ENCODE measurements around the gene TRIL. TPM values are rescaled to one million over a fixed set of nuclear protein-coding genes. Genes with fewer than 3 reads are reported as not detected.

Gene TRIL, protein sequence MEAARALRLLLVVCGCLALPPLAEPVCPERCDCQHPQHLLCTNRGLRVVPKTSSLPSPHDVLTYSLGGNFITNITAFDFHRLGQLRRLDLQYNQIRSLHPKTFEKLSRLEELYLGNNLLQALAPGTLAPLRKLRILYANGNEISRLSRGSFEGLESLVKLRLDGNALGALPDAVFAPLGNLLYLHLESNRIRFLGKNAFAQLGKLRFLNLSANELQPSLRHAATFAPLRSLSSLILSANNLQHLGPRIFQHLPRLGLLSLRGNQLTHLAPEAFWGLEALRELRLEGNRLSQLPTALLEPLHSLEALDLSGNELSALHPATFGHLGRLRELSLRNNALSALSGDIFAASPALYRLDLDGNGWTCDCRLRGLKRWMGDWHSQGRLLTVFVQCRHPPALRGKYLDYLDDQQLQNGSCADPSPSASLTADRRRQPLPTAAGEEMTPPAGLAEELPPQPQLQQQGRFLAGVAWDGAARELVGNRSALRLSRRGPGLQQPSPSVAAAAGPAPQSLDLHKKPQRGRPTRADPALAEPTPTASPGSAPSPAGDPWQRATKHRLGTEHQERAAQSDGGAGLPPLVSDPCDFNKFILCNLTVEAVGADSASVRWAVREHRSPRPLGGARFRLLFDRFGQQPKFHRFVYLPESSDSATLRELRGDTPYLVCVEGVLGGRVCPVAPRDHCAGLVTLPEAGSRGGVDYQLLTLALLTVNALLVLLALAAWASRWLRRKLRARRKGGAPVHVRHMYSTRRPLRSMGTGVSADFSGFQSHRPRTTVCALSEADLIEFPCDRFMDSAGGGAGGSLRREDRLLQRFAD
- 0.97 and 1.8 TPM in 2 replicates for total RNA-seq
- 0.52 and 0.78 TPM in 2 replicates for polyA plus RNA-seq
- polyA plus RNA-seq (2011; cell fraction: cytosol; rRNA removed) = 0.18 and 0.28 TPM in 2 replicates
- polyA plus RNA-seq (2011; cell fraction: nucleus; rRNA removed) = 0.08 and 0.18 TPM in 2 replicates
- 0.21 and 0.35 TPM in 2 replicates for polyA plus RNA-seq (2012)
- 0.47 and 0.90 TPM in 2 replicates for polyA minus RNA-seq
- polyA minus RNA-seq (2011; cell fraction: cytosol; rRNA and poly(A)+ RNA removed) = not detected
- 0.19 and 0.34 TPM in 2 replicates for polyA minus RNA-seq (2011; cell fraction: nucleus; rRNA and poly(A)+ RNA removed)
- percentile 31 among the genes with signal in this experiment for Bru-seq, nascent RNA
- BruChase-seq, experiment 1, labeled RNA remaining after a 6-hour chase = percentile 37 among the genes with signal in this experiment
- percentile 32 among the genes with signal in this experiment for BruChase-seq, experiment 2, labeled RNA remaining after a 2-hour chase
- long read RNA-seq, full-length matches to known transcripts = 5 of 5 reads
- long read RNA-seq, partial matches to known transcripts = 0 of 5 reads
- long read RNA-seq, other reads (novel, unspliced or antisense) = 0 of 5 reads

DNA sequence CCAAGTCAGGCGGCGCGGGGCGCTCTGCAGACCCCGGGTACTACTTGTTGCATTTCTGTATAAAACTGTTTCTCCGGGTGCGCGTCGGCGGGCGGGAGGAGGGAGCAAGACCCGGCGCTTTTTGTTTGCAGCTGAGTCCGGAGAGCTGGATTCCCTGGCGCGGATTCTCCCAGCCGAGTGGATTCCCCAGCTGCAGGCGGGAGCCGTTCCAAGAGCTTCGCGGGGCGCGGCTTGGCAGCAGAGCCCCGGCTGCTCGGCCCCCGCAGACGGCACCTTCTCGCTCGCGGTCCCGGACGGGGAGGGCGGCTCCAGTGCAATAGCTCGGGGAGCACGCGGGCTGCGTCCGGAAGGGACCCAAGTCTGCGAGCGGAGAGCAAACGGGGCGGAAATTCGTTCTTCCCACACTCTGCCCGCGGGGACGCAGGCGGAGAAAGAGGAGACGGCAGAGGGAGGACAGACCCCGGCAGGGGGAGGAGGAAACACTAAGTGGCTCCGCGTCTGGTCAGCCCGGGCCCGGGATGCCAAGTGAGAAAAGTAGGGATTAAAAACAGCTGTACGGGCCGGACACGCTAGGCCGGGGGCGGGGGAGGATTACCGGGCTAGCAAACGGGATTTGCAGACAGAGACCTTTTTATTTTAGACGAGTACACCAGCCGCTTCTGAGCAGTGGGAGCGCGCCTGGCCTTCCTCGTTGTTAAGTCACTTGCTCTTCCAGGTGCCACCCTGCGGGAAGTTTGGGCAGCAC lies at the start of gene TRIL:
TSS of gene TRIL (minus strand) at position 96 of the 745 bp plus-strand sequence. CDS start 284 bp downstream, outside the sequence.
- Histone ChIP-seq H2AFZ (ENCODE audit: low read depth, low read length) (peak within 1 kb of the TSS; percentile 60), H4K20me1 (replicated peaks; ENCODE audit: control insufficient read depth, extremely low read depth, insufficient read depth, low read length) (no peaks in the 10 kb centered on the region), H3K4me2 (ENCODE audit: insufficient read depth, low read length) (peak within 1 kb of the TSS; percentile 26), H3K9ac (replicated peaks; ENCODE audit: extremely low read depth, insufficient read depth, low read length) (no peak within 1 kb of the TSS), H3K9me1 (replicated peaks; ENCODE audit: control insufficient read depth, extremely low read depth, insufficient read depth, low read length) (no peaks in the 10 kb centered on the region), H3K27ac (ENCODE audit: insufficient read depth, low read depth, low read length) (no peak within 1 kb of the TSS), H3K4me1 (ENCODE audit: control insufficient read depth, extremely low read depth, insufficient read depth, low read length) (peaks cover 11% of the 10 kb centered on the region), H3K4me3 (replicated peaks in 1 of 3; ENCODE audit: insufficient read depth in 1 of 3, low read depth in 1 of 3, low read length in 3 of 3) (peak within 1 kb of the TSS in 2 of 3 experiments; percentile 12 to 13), H3K36me3 (ENCODE audit: control insufficient read depth in 2 of 2, extremely low read depth in 1 of 2, insufficient read depth in 2 of 2, low read length in 2 of 2) (no peaks in the 10 kb centered on the region), H3K27me3 (ENCODE audit: control insufficient read depth in 2 of 2, insufficient read depth in 2 of 2, low read length in 2 of 2) (peaks cover 18 to 29% of the 10 kb centered on the region in 2 experiments), H3K9me3 (replicated peaks; ENCODE audit: control insufficient read depth, insufficient read depth, low read length) (no peaks in the 10 kb centered on the region), H3K79me2 (ENCODE audit: control insufficient read depth, insufficient read depth, low read length) (no peaks in the 10 kb centered on the region)
- dilution Hi-C loops (cut with MboI; ENCODE audit: extremely low pct_ligation_motif_present, low sequenced_read_pairs) = no loop called here
- BruUV-seq (replicated peaks) = no TSS peak
- FAIRE-seq (peak; percentile 18), DNase-seq (ENCODE audit: low read depth, low spot score) (peak; percentile 48)
- intact Hi-C loops (cut with micrococcal nuclease) = no loop called here
- ChIA-PET CTCF (interaction anchor here (0.6 to 16.1 kb wide), 8 partner anchors 9 to 450 kb away, joined by 3 to 518 read pairs (median 28); no protein-coding TSS in a partner anchor), POLR2A (no interaction called here)
- no peak for TF ChIP-seq MYC (IDR thresholded peaks at IDR 0.05; ENCODE audit: low read depth, low read length)
- TF ChIP-seq EZH2 (IDR thresholded peaks at IDR 0.05; ENCODE audit: borderline replicate concordance, low read depth, low read length, severe bottlenecking) = peak; percentile 30

All from endothelial cell of umbilical vein (primary cell).